GM18519 (cell line): ENCODE data around the gene PNPT1.
A peak's percentile ranks its signal among the peaks of the same experiment; 100 is the strongest.
"Not testable (repeated sequence)": the region's sequence is repeated elsewhere in the genome, so short reads cannot be mapped to it uniquely, and the experiment has no call there.

Experiments used
- ATAC-seq: cut with Tn5 transposase; IDR thresholded peaks from one replicate; pipeline ENCODE4 v1.9.1; 2021; ENCODE audit warnings: mild to moderate bottlenecking, moderate library complexity; ENCODE audit not compliant: unreplicated experiment, low FRiP score

The PNPT1 gene

DNA sequence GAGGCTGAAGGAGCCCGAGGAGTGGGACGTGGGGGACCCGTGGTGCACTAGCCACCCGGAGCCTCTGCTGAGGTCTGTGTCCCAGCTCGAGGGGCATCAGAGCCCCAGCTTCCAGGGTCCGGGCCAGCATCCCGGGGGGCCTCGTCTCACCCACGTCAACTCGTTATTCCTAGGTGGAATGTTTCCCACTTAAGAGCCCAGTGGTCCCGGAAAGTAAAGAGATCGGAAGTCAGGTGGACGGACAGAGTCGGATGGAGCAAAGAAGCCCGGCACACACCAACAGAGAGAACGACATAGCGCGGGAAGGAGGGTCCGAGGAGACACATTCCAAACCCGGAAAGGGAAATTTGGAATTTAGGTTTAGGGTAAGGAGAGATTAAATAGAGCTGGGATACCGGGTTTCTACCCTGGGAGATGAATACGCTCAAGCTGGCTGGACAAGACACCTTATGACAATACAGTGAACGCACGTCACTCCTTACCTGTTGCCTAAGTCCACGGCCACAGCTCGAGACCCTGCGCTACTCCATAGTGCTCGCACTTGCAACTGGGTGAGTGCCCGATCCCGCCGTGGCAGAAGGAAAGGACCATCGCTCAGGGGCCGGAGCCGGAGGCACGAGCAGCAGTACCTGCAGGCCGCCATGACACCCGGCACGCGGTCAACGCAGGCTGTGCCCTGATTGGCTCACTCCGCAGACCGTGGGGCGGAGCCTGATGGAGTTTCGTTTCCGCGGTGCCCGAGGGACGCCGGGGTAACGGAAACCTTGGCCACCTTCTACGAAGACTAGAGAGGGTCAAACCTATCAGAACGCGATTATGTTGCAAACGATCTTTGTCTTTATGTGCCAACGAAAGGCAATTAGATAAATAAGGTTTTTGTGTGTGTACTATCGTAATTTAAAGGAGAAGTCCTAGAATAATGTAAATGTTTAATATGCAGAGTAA, at the start of gene PNPT1:
Gene PNPT1, minus strand, starts transcription at position 664 of the 945 bp plus-strand sequence. Its CDS starts 21 bp downstream, at position 643.
- ATAC-seq: peak; percentile 100

DNA sequence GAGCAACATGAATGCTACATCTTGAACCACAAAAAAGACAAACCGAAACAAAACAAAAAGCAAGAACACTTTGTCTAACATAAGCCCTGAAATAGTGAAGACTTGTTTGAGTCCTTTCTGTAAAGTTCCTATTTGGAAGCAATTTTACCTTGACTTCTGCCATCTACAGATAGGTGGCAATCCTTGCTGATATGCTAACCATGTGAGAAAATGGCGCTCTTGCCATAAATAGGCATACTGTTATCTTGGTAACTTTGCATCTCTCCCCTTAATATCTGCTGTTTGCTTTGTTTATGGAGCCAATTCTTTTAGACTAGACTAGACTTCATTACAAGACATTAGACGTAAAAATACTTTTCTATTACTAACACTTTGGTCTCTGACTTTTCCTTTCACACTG, 49.4 kb upstream of the PNPT1 start:
- ATAC-seq: no peak

DNA sequence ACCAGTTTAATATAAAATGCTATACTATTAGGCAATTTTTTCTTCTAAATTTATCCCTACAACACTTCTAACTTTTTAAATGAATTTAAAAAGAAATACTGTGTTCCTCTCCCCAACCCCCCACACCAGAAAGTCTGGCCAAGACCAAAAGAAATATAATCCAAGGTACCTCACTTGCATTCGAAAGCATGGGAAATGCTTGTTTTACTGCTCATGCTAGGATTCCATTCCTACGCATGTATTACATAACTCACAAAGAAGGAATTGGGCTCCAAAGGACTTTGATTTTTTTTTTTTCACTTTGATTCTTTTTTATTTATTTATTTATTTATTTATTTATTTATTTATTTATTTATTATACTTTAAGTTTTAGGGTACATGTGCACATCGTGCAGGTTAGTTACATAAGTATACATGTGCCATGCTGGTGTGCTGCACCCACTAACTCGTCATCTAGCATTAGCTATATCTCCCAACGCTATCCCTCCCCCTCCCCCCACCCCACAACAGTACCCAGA, 42.4 kb upstream of the PNPT1 start:
- not testable (repeated sequence) for ATAC-seq

DNA sequence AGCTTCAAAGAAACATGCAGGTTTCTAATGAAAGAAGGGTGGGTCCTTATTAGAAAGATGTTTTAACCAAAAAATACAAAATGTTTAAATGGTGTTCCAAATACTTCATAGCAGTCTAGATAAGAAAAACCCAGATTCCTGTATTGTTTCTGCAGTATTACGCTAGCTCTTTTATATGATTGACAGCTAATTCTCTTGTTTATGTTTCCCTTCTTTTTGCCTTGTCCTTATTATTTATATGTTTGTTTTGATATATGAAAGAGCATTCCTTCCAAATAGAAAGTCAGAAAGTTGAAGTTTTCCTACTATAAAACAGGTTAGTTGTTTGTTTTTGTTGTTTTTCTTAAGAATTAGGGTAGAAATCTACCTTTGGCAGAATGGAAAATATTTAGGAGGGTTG, 41.1 kb upstream of the PNPT1 start:
- no peak for ATAC-seq

DNA sequence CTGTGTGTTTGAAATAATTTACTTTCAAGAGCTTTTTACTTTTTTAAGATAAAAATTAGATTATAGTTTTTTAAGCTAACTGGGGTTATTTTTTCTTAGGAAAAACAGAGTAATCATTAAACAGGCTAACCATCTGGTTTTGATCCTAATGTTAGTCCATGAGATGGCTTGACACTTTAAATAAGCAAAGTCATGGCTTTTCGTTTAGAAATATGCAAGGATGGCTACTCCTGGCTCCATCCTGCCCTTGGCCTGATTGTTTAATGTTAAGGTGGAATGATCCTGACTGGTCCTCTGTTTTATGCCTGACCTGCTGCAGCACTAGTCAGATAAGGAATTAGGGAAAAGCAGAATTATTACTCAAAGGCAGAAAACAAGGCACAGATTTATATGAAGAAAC, 39.7 kb upstream of the PNPT1 start:
- no peak for ATAC-seq

DNA sequence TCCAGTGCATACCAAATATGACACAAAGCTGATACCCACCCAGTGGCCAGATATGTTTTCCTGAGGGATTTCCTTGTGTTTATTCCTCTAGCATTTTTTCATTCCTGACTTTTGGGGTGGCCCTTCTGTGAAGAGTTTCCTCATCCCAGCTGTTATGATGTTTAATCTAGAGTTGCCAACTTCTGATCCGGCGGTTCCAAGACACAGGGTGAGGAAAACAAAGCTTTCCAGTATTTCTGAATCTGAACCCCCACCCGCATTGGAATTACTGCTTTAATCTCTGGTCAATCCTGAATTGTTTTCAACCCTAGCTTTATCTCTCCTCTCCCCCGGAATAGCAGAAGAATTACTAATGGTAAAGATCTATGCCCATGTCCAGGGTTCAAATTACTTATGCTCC, 39.2 kb upstream of the PNPT1 start:
- no peak for ATAC-seq

DNA sequence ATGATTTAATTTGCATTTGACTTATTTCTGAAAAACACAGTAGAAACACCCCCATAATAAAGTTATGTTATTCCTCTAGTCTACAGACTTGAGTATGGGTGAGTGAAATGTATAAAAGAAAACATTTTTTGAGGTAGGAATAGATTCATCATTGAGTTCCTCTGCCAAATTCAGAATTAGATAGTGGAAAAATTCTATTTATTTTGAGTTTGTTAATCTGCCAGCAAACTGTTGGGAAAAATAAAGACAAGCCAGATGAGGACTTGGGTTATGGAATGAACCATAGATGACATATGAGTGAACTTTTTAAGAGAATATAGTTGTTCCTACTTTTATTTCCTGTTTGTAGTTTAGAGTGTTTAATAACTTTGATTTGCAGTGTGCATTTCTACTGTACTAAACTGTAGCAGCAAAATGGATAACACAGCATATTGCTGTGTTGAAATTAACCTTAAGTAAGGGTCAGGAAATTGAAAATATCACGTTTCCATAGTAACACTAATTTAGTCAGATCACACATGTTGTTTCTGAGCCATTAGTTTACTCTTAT, 35.6 kb upstream of the PNPT1 start:
- no peak for ATAC-seq

DNA sequence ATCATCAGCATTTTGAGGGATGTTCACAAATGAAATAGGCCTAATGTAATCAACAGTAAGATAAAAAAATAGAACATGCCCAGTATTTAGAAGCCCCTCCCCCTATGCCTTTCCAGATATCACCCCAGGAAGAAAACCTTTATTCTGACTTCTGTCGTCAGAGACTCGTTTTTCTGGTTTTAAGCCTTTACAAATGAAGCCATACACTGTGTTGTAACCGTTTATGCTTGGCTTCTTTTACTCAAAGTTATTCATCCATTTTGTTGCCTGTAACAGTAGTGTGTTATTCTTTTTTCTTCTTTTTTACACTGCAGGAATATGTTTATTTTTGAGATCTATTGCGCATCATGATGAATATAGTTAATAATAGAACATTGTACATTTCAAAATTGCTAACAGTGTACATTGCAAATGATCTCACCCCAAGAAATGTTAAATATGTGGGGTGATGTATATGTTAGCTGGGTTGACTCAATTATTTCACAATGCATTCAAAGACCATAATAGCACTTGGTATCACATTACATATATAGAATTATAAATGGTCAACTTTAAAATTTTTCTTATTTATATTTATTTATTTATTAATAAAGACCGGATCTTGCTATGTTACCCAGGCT, 28.1 kb upstream of the PNPT1 start:
- no peak for ATAC-seq

DNA sequence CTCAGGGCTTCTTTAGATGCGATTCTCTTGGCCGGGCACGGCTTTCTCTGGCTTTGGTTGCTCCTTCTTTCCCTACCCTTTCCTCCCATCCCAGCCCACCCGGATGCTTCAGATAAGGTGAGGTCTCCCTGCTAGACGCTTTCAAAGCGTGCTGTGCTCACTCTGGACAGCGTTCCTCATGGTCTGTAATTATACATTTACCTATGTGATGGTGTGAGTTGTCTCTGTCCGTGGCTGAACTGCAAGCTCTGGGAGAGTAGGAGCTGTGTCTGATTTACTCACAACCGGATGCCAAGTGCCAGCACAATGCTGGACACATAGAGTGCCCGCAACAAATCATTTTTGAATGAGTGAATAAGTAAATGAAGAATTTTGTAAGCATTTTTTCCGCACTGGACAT, 26.8 kb upstream of the PNPT1 start:
- ATAC-seq: no peak

DNA sequence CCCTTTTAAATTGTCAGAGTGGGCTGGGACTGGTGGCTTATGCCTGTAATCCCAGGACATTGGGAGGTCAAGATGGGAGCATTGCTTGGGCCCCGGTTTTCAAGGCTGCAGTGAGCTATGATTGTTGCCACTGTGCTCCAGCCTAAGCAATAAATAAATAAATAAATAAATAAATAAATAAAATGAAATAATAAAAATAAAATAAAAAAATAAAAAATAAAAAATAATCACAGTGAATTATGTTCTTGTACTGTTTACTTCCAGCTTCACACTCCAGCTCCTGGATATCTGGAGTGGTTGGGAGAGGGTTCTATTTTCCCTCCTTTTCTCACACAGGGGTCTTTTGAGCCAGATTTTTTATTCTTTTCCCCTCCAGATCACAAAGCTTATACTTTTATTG, 26.2 kb upstream of the PNPT1 start:
- ATAC-seq: no peak

DNA sequence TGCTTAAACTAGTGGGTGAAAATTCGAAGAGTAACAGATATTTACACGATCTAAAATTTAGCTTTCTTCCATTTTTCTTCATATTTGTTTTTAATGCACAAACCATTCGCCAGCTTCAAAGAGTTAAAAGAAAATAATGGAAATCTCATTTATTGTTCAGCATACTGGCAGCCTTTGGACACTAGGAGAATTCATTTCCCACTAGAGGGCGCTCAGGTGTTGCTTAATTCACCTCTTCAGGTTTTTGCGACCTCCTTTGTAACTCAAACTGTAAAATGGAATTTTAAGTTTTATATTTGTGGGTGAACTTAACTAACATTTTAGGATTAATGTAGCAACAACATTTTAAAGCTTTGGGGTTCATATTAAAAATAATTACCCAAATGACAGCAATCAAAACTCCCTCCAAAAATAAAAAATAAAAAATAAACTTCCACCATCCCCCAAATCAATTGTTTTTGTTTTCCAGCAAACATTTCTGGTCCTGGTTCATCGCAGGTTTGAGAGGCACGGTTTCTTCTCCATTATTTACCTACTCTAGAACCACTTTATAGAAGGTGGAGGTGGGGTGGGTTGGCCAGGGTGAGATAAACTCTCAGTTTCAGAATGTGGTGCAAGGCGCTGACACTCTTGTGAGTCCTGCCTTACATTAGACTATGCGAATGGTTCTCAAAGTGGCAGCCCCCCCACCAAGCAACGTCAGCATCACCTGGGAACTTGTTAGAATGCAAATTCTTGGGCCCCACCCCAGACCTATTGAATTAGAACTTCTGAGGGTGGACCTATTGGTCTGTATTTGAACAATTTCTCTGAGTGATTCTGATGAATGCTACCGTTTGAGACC, 24.7 kb upstream of the PNPT1 start:
- peak; percentile 54 for ATAC-seq

DNA sequence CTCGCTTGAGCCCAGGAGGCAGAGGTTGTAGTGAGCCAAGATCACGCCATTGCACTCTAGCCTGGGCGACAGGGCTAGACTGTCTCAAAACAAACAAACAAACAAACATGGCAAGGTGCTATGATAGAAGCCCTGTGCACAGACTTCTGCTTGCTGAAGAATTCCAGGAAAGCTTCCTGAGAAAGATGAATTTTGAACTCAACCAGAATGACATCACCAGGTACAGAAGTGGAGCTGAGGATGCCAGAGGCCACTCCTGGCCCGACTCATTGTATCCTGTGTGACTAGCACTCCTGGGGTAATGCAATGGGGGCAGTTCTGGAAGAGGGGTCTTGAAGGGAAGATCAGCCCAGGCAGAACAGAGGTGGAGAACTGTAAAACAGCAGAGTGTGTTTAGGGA, 22.0 kb upstream of the PNPT1 start:
- no peak for ATAC-seq

DNA sequence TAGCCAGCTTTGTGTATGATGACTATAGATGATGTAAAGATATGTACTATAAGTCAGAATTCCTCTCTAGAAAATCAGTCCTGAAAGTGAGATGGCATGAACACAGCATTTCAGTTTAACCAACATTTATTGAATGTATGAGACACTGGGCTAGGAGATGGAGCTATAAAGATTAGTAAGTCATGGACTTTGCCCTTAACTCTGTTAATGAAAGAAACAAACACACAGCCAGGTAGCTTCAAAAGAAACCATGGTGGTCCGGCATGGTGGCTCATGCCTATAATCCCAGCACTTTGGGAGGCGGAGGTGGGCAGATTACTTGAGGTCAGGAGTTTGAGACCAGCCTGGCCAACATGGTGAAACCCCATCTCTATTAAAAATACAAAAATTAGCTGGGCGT, 21.5 kb upstream of the PNPT1 start:
- ATAC-seq: not testable (repeated sequence)

DNA sequence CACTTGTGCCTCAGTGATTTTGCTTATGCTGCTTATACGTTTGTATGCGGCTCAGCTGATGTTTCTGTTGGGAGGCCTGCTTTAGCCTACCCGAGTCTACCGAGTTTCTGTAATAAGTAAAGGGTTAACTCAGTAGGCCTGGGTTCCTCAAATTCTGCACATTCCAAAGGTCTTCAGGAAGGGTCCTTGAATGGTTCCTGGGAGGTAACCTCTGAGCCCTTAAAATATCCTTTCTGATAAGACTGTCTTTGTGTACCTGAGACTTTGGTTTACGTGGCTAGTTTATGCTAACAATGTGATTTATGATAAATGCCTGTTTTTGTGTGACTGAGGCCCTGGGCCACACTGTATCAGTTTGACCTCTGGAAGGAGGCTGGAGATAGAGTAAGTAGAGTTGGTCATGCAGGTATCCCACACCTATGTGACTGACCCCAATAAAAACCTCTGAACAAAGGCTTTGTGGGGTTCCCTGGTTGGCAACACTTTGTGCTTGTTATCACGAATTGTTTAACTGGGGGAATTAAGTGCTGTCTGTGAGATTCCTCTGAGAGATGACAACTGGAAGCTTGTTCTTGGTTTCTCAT, 18.9 kb upstream of the PNPT1 start:
- no peak for ATAC-seq

DNA sequence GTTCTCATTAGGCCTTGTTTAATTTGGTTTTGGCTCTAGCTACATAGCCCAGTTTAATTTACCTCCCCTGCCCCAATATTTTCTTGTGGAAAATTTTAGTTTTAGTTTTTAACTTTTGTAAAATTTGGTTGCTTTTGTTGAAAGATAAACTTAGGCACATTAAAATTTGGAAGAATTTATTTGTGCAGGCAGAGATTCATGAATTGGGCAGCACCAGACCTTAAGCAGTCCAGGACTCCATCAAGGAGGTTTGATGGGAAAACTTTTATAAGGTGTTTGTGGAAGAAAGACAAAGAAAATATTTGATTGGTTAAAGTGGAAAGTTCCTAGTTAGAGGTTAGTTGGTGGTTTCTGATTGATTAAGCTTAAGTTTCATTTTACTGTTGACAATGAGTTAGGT, 16.4 kb upstream of the PNPT1 start:
- ATAC-seq: no peak

DNA sequence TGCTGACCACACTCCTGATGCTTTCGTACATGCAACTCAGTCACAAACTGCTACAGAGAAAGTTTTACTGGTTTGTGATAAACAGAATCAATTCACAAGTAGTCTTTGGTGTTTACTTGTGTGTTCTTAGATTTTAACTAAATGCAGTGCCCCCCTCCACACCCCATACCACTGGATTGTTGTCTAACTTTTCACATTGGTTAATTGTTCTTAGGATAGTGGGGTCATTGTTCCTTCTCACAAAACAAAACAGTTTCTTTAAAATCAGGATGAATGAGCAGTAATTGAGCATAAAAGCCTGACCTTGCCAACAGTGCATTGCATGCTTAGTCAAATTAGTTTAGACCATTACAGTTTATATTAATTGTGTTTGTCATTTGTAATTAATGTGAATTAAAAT, 14.1 kb upstream of the PNPT1 start:
- ATAC-seq: no peak

DNA sequence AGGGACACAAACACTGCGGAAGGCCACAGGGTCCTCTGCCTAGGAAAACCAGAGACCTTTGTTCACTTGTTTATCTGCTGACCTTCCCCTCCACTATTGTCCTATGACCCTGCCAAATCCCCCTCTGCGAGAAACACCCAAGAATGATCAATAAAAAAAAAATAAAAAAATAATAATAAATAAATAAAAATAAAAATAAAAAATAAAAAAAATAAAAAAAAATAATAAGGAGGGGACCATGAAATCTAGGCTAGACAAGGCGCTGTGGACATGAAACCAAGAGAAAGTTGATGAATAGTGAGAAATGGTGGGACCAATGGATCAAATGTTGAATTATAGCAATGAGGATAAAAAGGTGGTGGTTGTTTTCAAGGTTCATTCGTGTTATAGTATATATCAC, 12.6 kb upstream of the PNPT1 start:
- not testable (repeated sequence) for ATAC-seq

DNA sequence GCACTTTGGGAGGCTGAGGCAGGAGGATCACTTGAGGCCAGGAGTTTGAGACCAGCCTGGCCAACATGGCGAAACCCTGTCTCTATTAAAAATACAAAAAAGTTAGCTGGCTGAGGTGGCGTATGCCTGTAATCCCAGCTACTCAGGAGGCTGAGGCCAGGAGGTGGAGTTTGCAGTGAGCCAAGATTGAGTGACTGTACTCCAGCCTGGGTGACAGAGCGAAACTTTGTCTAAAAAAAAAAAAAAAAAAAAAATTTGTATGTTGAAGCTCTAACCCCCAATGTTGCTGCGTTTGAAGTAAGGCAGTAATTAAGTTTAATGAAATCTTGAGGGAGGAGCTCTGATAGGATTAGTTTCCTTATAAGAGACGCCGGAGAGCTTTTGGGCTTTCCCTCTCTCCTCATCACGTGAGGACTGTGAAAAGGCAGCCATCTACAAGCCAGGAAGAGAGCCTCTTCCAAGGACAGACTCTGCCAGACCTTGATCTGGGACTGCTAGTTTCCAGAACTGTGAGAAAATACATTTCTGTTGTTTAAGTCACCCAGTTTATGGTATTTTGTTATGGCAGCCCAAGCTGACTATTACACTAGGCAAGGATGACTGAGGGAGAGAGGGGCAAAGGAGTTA, 11.5 kb upstream of the PNPT1 start:
- no peak for ATAC-seq

DNA sequence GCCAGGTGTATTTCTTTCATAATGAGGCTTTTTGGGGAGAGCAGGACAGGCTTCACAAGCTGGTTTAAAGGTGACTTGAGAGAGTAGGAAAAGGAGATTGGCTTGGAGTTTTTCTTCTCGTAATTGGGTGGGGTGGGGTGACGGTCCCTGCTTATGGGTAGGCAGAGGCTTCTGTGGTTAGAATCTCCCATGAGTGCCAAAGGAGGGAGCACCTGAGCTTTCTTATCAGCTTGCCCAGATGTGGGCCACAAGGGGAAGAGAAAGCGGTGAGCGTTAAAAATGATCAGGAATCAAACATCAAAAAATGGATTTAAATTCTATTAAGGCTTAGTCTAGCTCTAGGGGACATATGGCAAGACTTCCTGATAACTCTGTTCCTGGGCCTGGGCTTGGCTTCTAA, 9.7 kb upstream of the PNPT1 start:
- no peak for ATAC-seq

DNA sequence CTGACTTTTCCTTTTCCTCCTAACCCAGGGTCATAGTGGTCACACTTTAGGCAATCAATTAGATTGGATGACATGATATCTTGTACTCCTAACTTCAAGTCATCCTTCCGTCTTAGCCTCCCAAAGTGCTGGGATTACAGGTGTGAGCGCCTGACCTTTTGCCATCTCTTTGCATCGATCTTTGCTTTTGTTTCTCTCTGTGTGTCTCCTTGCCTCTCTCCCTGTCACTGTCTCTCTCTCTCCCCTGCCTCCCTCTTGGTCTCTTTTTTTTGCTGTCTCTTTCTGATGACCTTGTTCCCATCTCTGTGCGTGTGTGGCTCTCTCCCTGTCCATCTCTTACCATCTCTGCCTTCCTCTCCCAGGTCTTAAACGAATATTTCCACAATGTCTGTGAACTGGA, 904 bp downstream of the PNPT1 start:
- ATAC-seq: not testable (repeated sequence)
